GM10847 (cell line): ENCODE results near the gene CENPL.

Experiments used
- POLR2A ChIP-seq: IDR thresholded peaks from 2 replicates; pipeline ENCODE4 v1.6.1; 2011; ENCODE audit not compliant: insufficient read length; ENCODE audit errors: extremely low read depth

Gene CENPL

GRCh38 chr1:173824315-173825081 lies at the start of gene CENPL, which contains the start of gene DARS2:
TSS of gene CENPL (minus strand) at chr1:173824883. CDS start at chr1:173811299, 13,584 bp downstream.
TSS of gene DARS2 (plus strand) at chr1:173824673. CDS start at chr1:173825230, 557 bp downstream.
- TF ChIP-seq POLR2A, result peak; percentile 52

- TF ChIP-seq POLR2A, result no peak
Observed at GRCh38 chr1:173871500-173871899, 46.8 kb upstream of the CENPL start.

GRCh38 chr1:173871091-173871490 lies 46.4 kb upstream of the CENPL start:
- TF ChIP-seq POLR2A, result no peak

- TF ChIP-seq POLR2A, result peak; percentile 28
Observed at GRCh38 chr1:173870252-173871075, 45.8 kb upstream of the CENPL start.

GRCh38 chr1:173869021-173869359 lies 44.3 kb upstream of the CENPL start:
- TF ChIP-seq POLR2A, result no peak

GRCh38 chr1:173868266-173869020 lies 43.8 kb upstream of the CENPL start, which contains the start of gene ZBTB37:
TSS of gene ZBTB37 (plus strand) at chr1:173868380. CDS start at chr1:173870226, 1,846 bp downstream.
- TF ChIP-seq POLR2A, result peak; percentile 29

GRCh38 chr1:173867753-173868265 lies 43.1 kb upstream of the CENPL start, which contains the start of gene GAS5:
TSS of gene GAS5 (minus strand) at chr1:173867989.
- peak; percentile 99 for TF ChIP-seq POLR2A

- TF ChIP-seq POLR2A, result no peak
Observed at GRCh38 chr1:173867141-173867752, 42.6 kb upstream of the CENPL start.

GRCh38 chr1:173866413-173867115 lies 41.9 kb upstream of the CENPL start:
- no peak for TF ChIP-seq POLR2A

- no peak for TF ChIP-seq POLR2A
Observed at GRCh38 chr1:173865468-173866164, 40.9 kb upstream of the CENPL start.

GRCh38 chr1:173864179-173864867 lies 39.6 kb upstream of the CENPL start:
- TF ChIP-seq POLR2A, result no peak

GRCh38 chr1:173863224-173864161 lies 38.8 kb upstream of the CENPL start:
- no peak for TF ChIP-seq POLR2A
